Stimulated activated CD4-positive, alpha-beta T cell treated with anti-CD3 and anti-CD28 coated beads, Interleukin-15, amount 100 ng/mL, for 48 hours (primary cell): ENCODE data around the gene CHRNG.

Source experiments
- DNase-seq, 2 donors: peaks; one replicate each; pipeline ENCODE4 v3.0.0-alpha.2; 2020; ENCODE audit warnings: low read depth in 2 of 2

CHRNG gene

DNA sequence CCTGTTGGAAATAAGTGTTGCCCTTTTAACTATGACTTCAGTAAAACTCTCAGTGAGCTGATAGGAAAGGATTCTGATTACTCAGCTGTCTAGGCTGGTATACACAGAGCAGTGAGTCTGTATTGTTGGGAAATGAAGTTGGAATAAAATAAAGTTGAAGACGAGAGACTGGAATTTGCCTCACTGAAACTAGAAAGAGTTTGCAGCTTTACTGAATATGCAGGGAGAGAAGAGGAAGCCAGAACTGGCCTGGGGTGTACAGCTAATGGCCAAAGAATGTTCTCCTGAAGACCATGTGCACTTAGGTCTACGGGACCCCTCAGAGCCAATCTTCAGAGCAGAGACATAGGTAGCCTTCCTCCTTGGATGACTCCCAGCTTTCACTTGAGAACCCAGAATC, 37.5 kb downstream of the CHRNG start:
- DNase-seq: no peak

DNA sequence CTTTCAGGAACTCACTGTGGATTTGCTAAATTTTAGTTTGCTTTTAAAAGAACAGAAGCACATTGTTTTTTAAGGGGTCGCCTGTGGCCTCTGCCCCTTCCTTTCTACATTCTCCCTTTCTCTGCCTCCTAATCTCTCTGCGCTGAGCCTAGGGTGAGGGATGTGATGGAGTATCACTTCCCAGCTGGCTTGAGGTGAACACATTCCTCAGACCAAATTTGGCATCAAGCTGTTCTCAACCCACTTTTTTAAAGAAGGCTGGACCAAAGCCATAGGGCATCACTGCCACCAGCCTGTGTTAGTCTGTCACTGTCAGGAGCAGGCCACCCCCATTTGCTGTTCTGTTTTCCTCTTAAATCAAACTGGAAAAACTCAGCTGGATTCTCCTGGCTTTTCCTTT, 38.3 kb downstream of the CHRNG start:
- no peak for DNase-seq

DNA sequence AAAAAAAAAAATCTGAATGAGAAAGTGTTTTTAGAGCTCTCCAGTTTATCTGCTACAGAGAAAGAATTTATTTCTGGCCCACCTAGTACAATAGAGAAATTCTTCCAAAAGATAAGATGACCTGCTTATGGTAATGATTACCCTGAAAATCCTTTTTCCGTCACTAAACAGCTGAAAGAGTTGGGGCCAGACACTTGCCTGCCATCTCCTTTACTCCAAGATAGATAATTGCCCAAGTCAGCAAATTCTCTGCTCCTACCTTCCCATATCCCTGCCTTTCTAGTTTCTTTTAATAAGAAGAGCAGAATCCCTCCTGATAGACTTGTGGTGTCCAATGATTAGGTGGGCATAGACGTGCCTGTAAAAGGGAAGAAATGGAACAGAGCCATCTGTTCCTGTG, 39.1 kb downstream of the CHRNG start:
- no peak for DNase-seq

- no peak for DNase-seq
These were observed 41.1 kb downstream of the CHRNG start for GRCh38 chr2:232580648-232580981.

- DNase-seq: no peak
These were observed 42.2 kb downstream of the CHRNG start for GRCh38 chr2:232581725-232582124.

- no peak for DNase-seq
These were observed 44.7 kb downstream of the CHRNG start for GRCh38 chr2:232584238-232584637.

GRCh38 chr2:232586943-232587505, 47.5 kb downstream of the CHRNG start:
- no peak for DNase-seq

DNA sequence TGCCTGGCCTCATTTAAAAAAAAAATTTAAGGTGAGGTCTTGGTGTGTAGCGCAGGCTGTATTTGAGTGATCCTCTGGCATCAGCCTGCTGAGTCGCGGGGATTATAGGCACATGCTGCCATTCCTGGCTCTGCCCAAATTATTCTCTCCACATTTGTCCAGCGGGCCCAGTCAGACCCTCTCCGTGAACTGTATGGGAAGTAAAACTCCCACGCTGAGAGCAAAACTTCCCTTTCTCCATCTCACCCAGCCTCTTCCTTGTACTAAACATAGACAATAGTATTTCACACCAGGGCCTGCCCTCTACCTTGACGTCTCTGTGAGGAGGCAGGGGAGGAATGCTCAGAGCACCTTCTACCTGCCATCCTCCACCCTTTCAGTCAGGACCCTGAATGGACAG, 48.0 kb downstream of the CHRNG start:
- DNase-seq: no peak

GRCh38 chr2:232588031-232588430, 48.5 kb downstream of the CHRNG start:
- DNase-seq: no peak

- no peak for DNase-seq
These were observed 49.4 kb downstream of the CHRNG start for GRCh38 chr2:232588680-232589585.

DNA sequence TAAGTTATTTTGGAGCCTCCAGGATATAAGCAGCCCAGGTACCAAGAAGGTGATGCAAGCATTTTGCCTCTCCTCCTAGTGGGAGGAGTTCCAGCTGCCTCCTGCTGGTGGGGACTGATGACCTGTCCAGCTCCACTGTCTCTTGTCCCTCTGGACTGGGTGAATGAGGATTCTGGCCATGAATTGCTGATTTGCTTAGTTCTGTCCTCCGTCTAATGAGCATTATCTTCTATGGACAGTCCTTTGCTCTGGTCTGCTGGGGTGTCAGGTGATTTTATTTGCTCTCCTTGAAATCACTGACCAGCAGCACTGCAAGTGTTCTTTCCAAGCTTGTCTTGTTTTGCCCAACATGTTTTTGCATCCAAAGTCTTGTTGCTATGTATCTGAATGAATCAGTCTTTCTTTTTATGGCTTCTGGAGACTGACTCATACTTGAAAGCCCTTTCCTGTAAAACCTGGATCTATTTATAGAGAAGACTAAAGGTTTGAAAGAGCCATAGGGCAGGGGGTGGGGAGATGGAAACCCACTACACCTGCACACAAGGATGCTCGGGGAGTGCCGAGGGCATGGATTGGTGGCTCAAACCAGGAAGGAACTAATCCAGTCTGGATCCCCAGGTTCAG, 53.4 kb downstream of the CHRNG start:
- no peak for DNase-seq

GRCh38 chr2:232593982-232594381, 54.5 kb downstream of the CHRNG start:
- DNase-seq: no peak
